ENCODE data around the gene GEMIN7. TPM values are rescaled to one million over a fixed set of nuclear protein-coding genes. Genes with fewer than 3 reads are reported as not detected.

Gene GEMIN7
- total RNA-seq, 2 donors from 2014 or later: 8.8 TPM

- H3K36me3 Mint-ChIP-seq (ENCODE audit: low read depth): peaks cover 6% of the 10 kb centered on the region
Measured at GRCh38 chr19:45086480-45086879, 7.4 kb downstream of the GEMIN7 start.

GRCh38 chr19:45087531-45087930 is 8.5 kb downstream of the GEMIN7 start:
- Mint-ChIP-seq H3K27ac (peak overlapping the region; percentile 81), H3K27me3 (no peaks in the 10 kb centered on the region), H3K36me3 (ENCODE audit: low read depth) (no peaks in the 10 kb centered on the region)

More at GRCh38 chr19:45086480-45086879, 7.4 kb downstream of the GEMIN7 start:
- no peak for ATAC-seq
- H3K4me1 Mint-ChIP-seq: peaks cover 23% of the 10 kb centered on the region
- no peaks in the 10 kb centered on the region for H3K27me3 Mint-ChIP-seq
- no peak for DNase-seq
- H3K4me3 Mint-ChIP-seq: no peak overlapping the region
- no peaks in the 10 kb centered on the region for H3K9me3 ChIP-seq (ENCODE audit: control insufficient read depth, low read length, poor library complexity, severe bottlenecking)
- peak overlapping the region; percentile 14 for H3K27ac Mint-ChIP-seq

GRCh38 chr19:45090034-45090433 is 11.0 kb downstream of the GEMIN7 start:
- Mint-ChIP-seq H3K36me3 (ENCODE audit: low read depth) (no peaks in the 10 kb centered on the region), H3K27ac (peak overlapping the region; percentile 99), H3K4me1 (peaks cover 36% of the 10 kb centered on the region), H3K4me3 (no peak overlapping the region), H3K27me3 (no peaks in the 10 kb centered on the region)
- no peak for DNase-seq
- no peak for ATAC-seq
- H3K9me3 ChIP-seq (ENCODE audit: control insufficient read depth, low read length, poor library complexity, severe bottlenecking): no peaks in the 10 kb centered on the region

More at GRCh38 chr19:45087531-45087930, 8.5 kb downstream of the GEMIN7 start:
- Mint-ChIP-seq H3K4me3 (peak overlapping the region; percentile 79), H3K4me1 (peaks cover 17% of the 10 kb centered on the region)
- no peaks in the 10 kb centered on the region for H3K9me3 ChIP-seq (ENCODE audit: control insufficient read depth, low read length, poor library complexity, severe bottlenecking)
- DNase-seq (no peak), ATAC-seq (peak; percentile 20)

GRCh38 chr19:45090606-45091005 is 11.5 kb downstream of the GEMIN7 start:
- DNase-seq: no peak
- H3K36me3 Mint-ChIP-seq (ENCODE audit: low read depth): no peaks in the 10 kb centered on the region
- no peak overlapping the region for H3K4me3 Mint-ChIP-seq
- H3K9me3 ChIP-seq (ENCODE audit: control insufficient read depth, low read length, poor library complexity, severe bottlenecking): no peaks in the 10 kb centered on the region
- no peaks in the 10 kb centered on the region for H3K27me3 Mint-ChIP-seq
- peaks cover 37% of the 10 kb centered on the region for H3K4me1 Mint-ChIP-seq
- ATAC-seq: no peak
- H3K27ac Mint-ChIP-seq: peak overlapping the region; percentile 99

- Mint-ChIP-seq H3K4me1 (peaks cover 43% of the 10 kb centered on the region), H3K27ac (peak overlapping the region; percentile 99), H3K27me3 (no peaks in the 10 kb centered on the region), H3K36me3 (ENCODE audit: low read depth) (no peaks in the 10 kb centered on the region), H3K4me3 (peak overlapping the region; percentile 98)
- DNase-seq (peak; percentile 91 to 99 (median 94)), ATAC-seq (peak; percentile 81)
- H3K9me3 ChIP-seq (ENCODE audit: control insufficient read depth, low read length, poor library complexity, severe bottlenecking): no peaks in the 10 kb centered on the region
Measured at GRCh38 chr19:45091031-45091923, 12.2 kb downstream of the GEMIN7 start.

GRCh38 chr19:45092747-45093678 is 14.0 kb downstream of the GEMIN7 start, which contains the start of gene PPP1R37:
Gene PPP1R37, plus strand, starts transcription at chr19:45093179. Its CDS starts 147 bp downstream, at chr19:45093326.
- peak; percentile 85 to 87 (median 86) for DNase-seq
- no peaks in the 10 kb centered on the region for H3K27me3 Mint-ChIP-seq
- H3K4me1 Mint-ChIP-seq: peaks cover 50% of the 10 kb centered on the region
- peak; percentile 79 for ATAC-seq
- no peaks in the 10 kb centered on the region for H3K36me3 Mint-ChIP-seq (ENCODE audit: low read depth)
- H3K9me3 ChIP-seq (ENCODE audit: control insufficient read depth, low read length, poor library complexity, severe bottlenecking): no peaks in the 10 kb centered on the region
- peak within 1 kb of the TSS; percentile 99 for H3K27ac Mint-ChIP-seq
- H3K4me3 Mint-ChIP-seq: peak within 1 kb of the TSS; percentile 98

- DNase-seq (no peak), ATAC-seq (no peak)
- Mint-ChIP-seq H3K27ac (peak overlapping the region; percentile 99), H3K4me3 (peak overlapping the region; percentile 98), H3K27me3 (no peaks in the 10 kb centered on the region), H3K36me3 (ENCODE audit: low read depth) (no peaks in the 10 kb centered on the region), H3K4me1 (peaks cover 51% of the 10 kb centered on the region)
- no peaks in the 10 kb centered on the region for H3K9me3 ChIP-seq (ENCODE audit: control insufficient read depth, low read length, poor library complexity, severe bottlenecking)
Measured at GRCh38 chr19:45094137-45094536, 15.1 kb downstream of the GEMIN7 start.

- Mint-ChIP-seq H3K27ac (peak overlapping the region; percentile 99), H3K4me3 (peak overlapping the region; percentile 98), H3K27me3 (no peaks in the 10 kb centered on the region), H3K36me3 (ENCODE audit: low read depth) (no peaks in the 10 kb centered on the region), H3K4me1 (peaks cover 55% of the 10 kb centered on the region)
- ATAC-seq: no peak
- no peaks in the 10 kb centered on the region for H3K9me3 ChIP-seq (ENCODE audit: control insufficient read depth, low read length, poor library complexity, severe bottlenecking)
- no peak for DNase-seq
Measured at GRCh38 chr19:45094707-45095106, 15.6 kb downstream of the GEMIN7 start.

GRCh38 chr19:45095496-45096413 is 16.7 kb downstream of the GEMIN7 start:
- ATAC-seq (no peak), DNase-seq (no peak)
- no peaks in the 10 kb centered on the region for H3K27me3 Mint-ChIP-seq
- no peaks in the 10 kb centered on the region for H3K9me3 ChIP-seq (ENCODE audit: control insufficient read depth, low read length, poor library complexity, severe bottlenecking)
- H3K27ac Mint-ChIP-seq: peak overlapping the region; percentile 90
- H3K4me1 Mint-ChIP-seq: peaks cover 59% of the 10 kb centered on the region
- H3K4me3 Mint-ChIP-seq: peak overlapping the region; percentile 28
- no peaks in the 10 kb centered on the region for H3K36me3 Mint-ChIP-seq (ENCODE audit: low read depth)

GRCh38 chr19:45096700-45097099 is 17.6 kb downstream of the GEMIN7 start:
- Mint-ChIP-seq H3K36me3 (ENCODE audit: low read depth) (no peaks in the 10 kb centered on the region), H3K27me3 (no peaks in the 10 kb centered on the region), H3K27ac (peak overlapping the region; percentile 90), H3K4me1 (peaks cover 62% of the 10 kb centered on the region), H3K4me3 (peak overlapping the region; percentile 81)
- ATAC-seq: no peak
- no peak for DNase-seq
- H3K9me3 ChIP-seq (ENCODE audit: control insufficient read depth, low read length, poor library complexity, severe bottlenecking): no peaks in the 10 kb centered on the region

GRCh38 chr19:45097450-45097775 is 18.4 kb downstream of the GEMIN7 start:
- ATAC-seq (no peak), DNase-seq (no peak)
- no peaks in the 10 kb centered on the region for H3K27me3 Mint-ChIP-seq
- peak overlapping the region; percentile 90 for H3K27ac Mint-ChIP-seq
- H3K4me3 Mint-ChIP-seq: peak overlapping the region; percentile 45
- H3K4me1 Mint-ChIP-seq: peaks cover 64% of the 10 kb centered on the region
- H3K9me3 ChIP-seq (ENCODE audit: control insufficient read depth, low read length, poor library complexity, severe bottlenecking): no peaks in the 10 kb centered on the region
- no peaks in the 10 kb centered on the region for H3K36me3 Mint-ChIP-seq (ENCODE audit: low read depth)

- H3K4me3 Mint-ChIP-seq: peak overlapping the region; percentile 45
- H3K27me3 Mint-ChIP-seq: no peaks in the 10 kb centered on the region
- DNase-seq (no peak), ATAC-seq (no peak)
- no peaks in the 10 kb centered on the region for H3K9me3 ChIP-seq (ENCODE audit: control insufficient read depth, low read length, poor library complexity, severe bottlenecking)
- H3K36me3 Mint-ChIP-seq (ENCODE audit: low read depth): no peaks in the 10 kb centered on the region
- H3K4me1 Mint-ChIP-seq: peaks cover 63% of the 10 kb centered on the region
- peak overlapping the region; percentile 90 for H3K27ac Mint-ChIP-seq
Measured at GRCh38 chr19:45097776-45098520, 18.9 kb downstream of the GEMIN7 start.
